Fibroblast of lung (primary cell): Measurements from ENCODE around the gene ERBB2. TPM values are rescaled to one million over a fixed set of nuclear protein-coding genes. Genes with fewer than 3 reads are reported as not detected.

ENCODE experiments used
- DNase-seq, 2 donors: peaks; one replicate each; pipeline versions ENCODE4 v3.0.0 to v3.0.0-alpha.2; 2010; ENCODE audit warnings: low read depth in 2 of 2
- H2AFZ ChIP-seq: 2 replicates; pipeline ENCODE4 v1.5.1; 2012; ENCODE audit warnings: low read length, control low read depth, inconsistent platforms
- H3K27ac ChIP-seq: 2 replicates; pipeline ENCODE4 v1.5.1; 2011; ENCODE audit warnings: low read length, control low read depth; ENCODE audit not compliant: insufficient read depth
- H3K27me3 ChIP-seq: 2 replicates; pipeline ENCODE4 v1.5.1; 2011; ENCODE audit warnings: mild to moderate bottlenecking, low read length; ENCODE audit not compliant: control insufficient read depth, insufficient read depth
- H3K36me3 ChIP-seq: 2 replicates; pipeline ENCODE4 v1.5.1; 2011; ENCODE audit warnings: low read length; ENCODE audit not compliant: control insufficient read depth, insufficient read depth
- H3K4me1 ChIP-seq: 2 replicates; pipeline ENCODE4 v1.5.1; 2011; ENCODE audit warnings: low read length; ENCODE audit not compliant: control insufficient read depth, insufficient read depth; ENCODE audit errors: extremely low read depth
- H3K4me2 ChIP-seq: 2 replicates; pipeline ENCODE4 v1.5.1; 2011; ENCODE audit warnings: low read length, control low read depth; ENCODE audit not compliant: insufficient read depth; ENCODE audit errors: extremely low read depth
- H3K4me3 ChIP-seq, 4 experiments: fragments of 200-600 bp in 1 of 4; sonication (generic) in 1 of 4; replicated peaks in 1 of 4; 2 replicates each; pipeline ENCODE4 v1.5.1; 2011 to 2016; ENCODE audit warnings: low read length in 4 of 4, low read depth in 3 of 4, mild to moderate bottlenecking in 3 of 4, control low read depth in 2 of 4, inconsistent platforms in 1 of 4, mixed read lengths in 1 of 4; ENCODE audit not compliant: insufficient read depth in 1 of 4; ENCODE audit errors: control extremely low read depth in 1 of 4
- H3K79me2 ChIP-seq: 2 replicates; pipeline ENCODE4 v1.5.1; 2012; ENCODE audit warnings: mild to moderate bottlenecking, low read length, inconsistent platforms; ENCODE audit not compliant: control insufficient read depth, insufficient read depth
- H3K9ac ChIP-seq: 2 replicates; pipeline ENCODE4 v1.5.1; 2011; ENCODE audit warnings: mild to moderate bottlenecking, low read length, control low read depth; ENCODE audit not compliant: insufficient read depth
- H3K9me3 ChIP-seq: 2 replicates; pipeline ENCODE4 v1.5.1; 2012; ENCODE audit warnings: low read depth, low read length; ENCODE audit not compliant: control insufficient read depth, insufficient read depth
- H4K20me1 ChIP-seq: 2 replicates; pipeline ENCODE4 v1.5.1; 2011; ENCODE audit warnings: low read length; ENCODE audit not compliant: control insufficient read depth, insufficient read depth; ENCODE audit errors: extremely low read depth
- CTCF ChIP-seq, 2 donors: IDR thresholded peaks in 1 of 2; conservative IDR thresholded peaks in 1 of 2; 1 replicate in 1 of 2; 2 replicates in 1 of 2; pipeline ENCODE4 v1.5.1; 2011 to 2012; ENCODE audit warnings: low read length in 2 of 2, control low read depth in 1 of 2, inconsistent platforms in 1 of 2, low read depth in 1 of 2, mild to moderate bottlenecking in 1 of 2
- EZH2 ChIP-seq: IDR thresholded peaks from 2 replicates; pipeline ENCODE4 v1.5.1; 2012; ENCODE audit warnings: low read length, control low read depth, mild to moderate bottlenecking; ENCODE audit errors: missing control alignments
- polyA plus RNA-seq, 2 donors: library from polyadenylated mRNA; depleted of rRNA in 1 of 2; stranded (reverse) in 1 of 2; unstranded in 1 of 2; fragments of >200 nt; gene quantifications; 2 replicates each; pipeline ENCODE4 v1.2.1, GENCODE V29; 2011 to 2012; ENCODE audit warnings: missing spikeins in 1 of 2
- total RNA-seq: library from RNA; depleted of rRNA; stranded (reverse); fragments of >200 nt; gene quantifications from 2 replicates; pipeline ENCODE4 v1.2.1, GENCODE V29; 2014

Gene ERBB2
- total and polyA plus RNA-seq, 2 donors (not counting 1 experiment from before 2014, with no cell fraction given), result 24.7 to 33.9 TPM

GRCh38 chr17:39751016-39751543 is 51.2 kb downstream of the ERBB2 start:
- Histone ChIP-seq H3K9me3 (no peaks in the 10 kb centered on the region), H3K36me3 (no peaks in the 10 kb centered on the region)

GRCh38 chr17:39751637-39752036 is 51.8 kb downstream of the ERBB2 start:
- Histone ChIP-seq H3K4me2 (no peak overlapping the region), H3K27ac (no peak overlapping the region), H3K9me3 (no peaks in the 10 kb centered on the region), H2AFZ (no peak overlapping the region), H3K9ac (no peak overlapping the region), H3K36me3 (no peaks in the 10 kb centered on the region), H3K4me3 (no peak overlapping the region), H3K27me3 (no peaks in the 10 kb centered on the region), H4K20me1 (no peaks in the 10 kb centered on the region), H3K79me2 (no peaks in the 10 kb centered on the region), H3K4me1 (peaks cover 2% of the 10 kb centered on the region)
- no peak for DNase-seq
- TF ChIP-seq EZH2 (no peak), CTCF (conservative IDR thresholded peaks at IDR 0.05 in 1 of 2, IDR thresholded peaks at IDR 0.05 in 1 of 2; ENCODE audit: low read depth in 1 of 2, low read length in 2 of 2) (no peak)

More at GRCh38 chr17:39751016-39751543, 51.2 kb downstream of the ERBB2 start:
- no peaks in the 10 kb centered on the region for H4K20me1 ChIP-seq
- H3K9ac ChIP-seq, result no peak overlapping the region
- H3K27me3 ChIP-seq, result no peaks in the 10 kb centered on the region
- no peak overlapping the region for H2AFZ ChIP-seq
- no peak overlapping the region for H3K27ac ChIP-seq
- peaks cover 2% of the 10 kb centered on the region for H3K4me1 ChIP-seq
- no peak overlapping the region for H3K4me2 ChIP-seq
- no peak overlapping the region for H3K4me3 ChIP-seq
- no peaks in the 10 kb centered on the region for H3K79me2 ChIP-seq
- no peak for TF ChIP-seq CTCF (conservative IDR thresholded peaks at IDR 0.05 in 1 of 2, IDR thresholded peaks at IDR 0.05 in 1 of 2; ENCODE audit: low read depth in 1 of 2, low read length in 2 of 2)
- TF ChIP-seq EZH2, result no peak
- no peak for DNase-seq

- Histone ChIP-seq H3K4me1 (peaks cover 2% of the 10 kb centered on the region), H3K4me2 (no peak overlapping the region), H3K9me3 (no peaks in the 10 kb centered on the region), H3K27ac (no peak overlapping the region), H3K79me2 (no peaks in the 10 kb centered on the region), H3K27me3 (no peaks in the 10 kb centered on the region), H4K20me1 (no peaks in the 10 kb centered on the region), H3K36me3 (no peaks in the 10 kb centered on the region), H3K4me3 (no peak overlapping the region), H3K9ac (no peak overlapping the region), H2AFZ (no peak overlapping the region)
- no peak for DNase-seq
- TF ChIP-seq EZH2 (no peak), CTCF (conservative IDR thresholded peaks at IDR 0.05 in 1 of 2, IDR thresholded peaks at IDR 0.05 in 1 of 2; ENCODE audit: low read depth in 1 of 2, low read length in 2 of 2) (no peak)
These were observed 52.5 kb downstream of the ERBB2 start for GRCh38 chr17:39752241-39752881.
